WTC11 (cell line): ENCODE results near the gene ZNF526. TPM values are rescaled to one million over a fixed set of nuclear protein-coding genes. Genes with fewer than 3 reads are reported as not detected.

Experiments used
- ATAC-seq: fragments of 200-7000 bp; cut with Tn5 transposase; 2 replicates; pipeline ENCODE4 v1.10.0; 2021; ENCODE audit warnings: mild to moderate bottlenecking, moderate library complexity
- CTCF ChIA-PET: fragments of 300-600 bp; sonication (Branson Sonifier 250); formaldehyde crosslinking; loops from one replicate; lab custom pipeline; 2021; ENCODE audit warnings: antibody characterized with exemption; lab: Charles Lee
- POLR2A ChIA-PET: fragments of 350-600 bp; sonication (Branson Sonifier 250); formaldehyde crosslinking; loops from one replicate; lab custom pipeline; 2021; ENCODE audit warnings: antibody characterized with exemption; lab: Charles Lee
- DNase-seq: peaks from one replicate; pipeline ENCODE4 v3.0.0; 2021; ENCODE audit warnings: low spot score
- H3K27ac Mint-ChIP-seq: 2 replicates; pipeline ENCODE4 v1.8.0; 2021; ENCODE audit warnings: mixed read lengths
- H3K27me3 Mint-ChIP-seq: 2 replicates; pipeline ENCODE4 v1.8.0; 2021; ENCODE audit warnings: low read depth, mild to moderate bottlenecking, moderate library complexity, mixed read lengths
- H3K36me3 Mint-ChIP-seq: 2 replicates; pipeline ENCODE4 v1.8.0; 2021; ENCODE audit warnings: mixed read lengths
- H3K4me1 Mint-ChIP-seq: 2 replicates; pipeline ENCODE4 v1.8.0; 2022; ENCODE audit warnings: mixed read lengths
- H3K4me3 Mint-ChIP-seq: 2 replicates; pipeline ENCODE4 v1.8.0; 2021; ENCODE audit warnings: mild to moderate bottlenecking, moderate library complexity, mixed read lengths
- H3K9me3 Mint-ChIP-seq: 2 replicates; pipeline ENCODE4 v1.8.0; 2021; ENCODE audit warnings: mixed read lengths
- CREM ChIP-seq: sonication (generic); formaldehyde crosslinking; IDR thresholded peaks from 2 replicates; pipeline ENCODE4 v1.8.1; 2022; ENCODE audit warnings: mild to moderate bottlenecking, missing genetic modification reagents, moderate library complexity
- CTCF ChIP-seq: fragments of 200-600 bp; IDR thresholded peaks from 2 replicates; pipeline ENCODE4 v1.8.0; 2022; ENCODE audit warnings: antibody characterized with exemption
- FOXJ3 ChIP-seq: sonication (generic); formaldehyde crosslinking; IDR thresholded peaks from 2 replicates; pipeline ENCODE4 v1.9.0; 2021; ENCODE audit warnings: missing genetic modification reagents, mild to moderate bottlenecking, borderline replicate concordance
- HMGXB4 ChIP-seq: sonication (generic); formaldehyde crosslinking; IDR thresholded peaks from 2 replicates; pipeline ENCODE4 v1.8.1; 2023; ENCODE audit warnings: mild to moderate bottlenecking, moderate library complexity, missing genetic modification reagents
- NFATC4 ChIP-seq: fragments of 250-450 bp; sonication (Bioruptor Pico); IDR thresholded peaks from 2 replicates; pipeline ENCODE4 v1.9.0; 2021; ENCODE audit warnings: mild to moderate bottlenecking
- PRRX2 ChIP-seq: fragments of 250-450 bp; sonication (Bioruptor Pico); IDR thresholded peaks from 2 replicates; pipeline ENCODE4 v1.8.0; 2021; ENCODE audit warnings: mild to moderate bottlenecking
- TEAD1 ChIP-seq: sonication (generic); formaldehyde crosslinking; IDR thresholded peaks from 2 replicates; pipeline ENCODE4 v1.8.0; 2022; ENCODE audit warnings: mild to moderate bottlenecking, missing genetic modification reagents
- TP53 ChIP-seq: sonication (generic); formaldehyde crosslinking; IDR thresholded peaks from 2 replicates; pipeline ENCODE4 v1.8.1; 2023; ENCODE audit warnings: mild to moderate bottlenecking, missing genetic modification reagents
- ZNF138 ChIP-seq: sonication (generic); formaldehyde crosslinking; conservative IDR thresholded peaks from 2 replicates; pipeline ENCODE4 v1.8.1; 2022; ENCODE audit warnings: mild to moderate bottlenecking, moderate library complexity, missing genetic modification reagents
- ZNF317 ChIP-seq: sonication (generic); formaldehyde crosslinking; IDR thresholded peaks from 2 replicates; pipeline ENCODE4 v1.8.1; 2023; ENCODE audit warnings: low read depth, mild to moderate bottlenecking, moderate library complexity, missing genetic modification reagents, borderline replicate concordance
- total RNA-seq: library from RNA; stranded (reverse); gene quantifications from 3 replicates; pipeline ENCODE4 v1.2.3, GENCODE V29; 2021
- TF ChIP-seq, protein P1 (sequence below): sonication (generic); formaldehyde crosslinking; IDR thresholded peaks from 2 replicates; pipeline ENCODE4 v1.8.0; 2022; ENCODE audit warnings: mild to moderate bottlenecking, missing genetic modification reagents
- TF ChIP-seq, protein P2 (sequence below): sonication (generic); formaldehyde crosslinking; IDR thresholded peaks from 2 replicates; pipeline ENCODE4 v1.8.1; 2023; ENCODE audit warnings: mild to moderate bottlenecking, missing genetic modification reagents
- TF ChIP-seq, protein P3 (sequence below): sonication (generic); formaldehyde crosslinking; IDR thresholded peaks from 2 replicates; pipeline ENCODE4 v1.8.1; 2023; ENCODE audit warnings: mild to moderate bottlenecking, missing genetic modification reagents
- TF ChIP-seq, protein P4 (sequence below): fragments of 250-450 bp; sonication (Bioruptor Pico); IDR thresholded peaks from 2 replicates; pipeline ENCODE4 v1.9.0; 2021; ENCODE audit warnings: mild to moderate bottlenecking, borderline replicate concordance

The ZNF526 gene
- total RNA-seq, 1 experiment from 2014 or later, result 18.3 TPM

DNA sequence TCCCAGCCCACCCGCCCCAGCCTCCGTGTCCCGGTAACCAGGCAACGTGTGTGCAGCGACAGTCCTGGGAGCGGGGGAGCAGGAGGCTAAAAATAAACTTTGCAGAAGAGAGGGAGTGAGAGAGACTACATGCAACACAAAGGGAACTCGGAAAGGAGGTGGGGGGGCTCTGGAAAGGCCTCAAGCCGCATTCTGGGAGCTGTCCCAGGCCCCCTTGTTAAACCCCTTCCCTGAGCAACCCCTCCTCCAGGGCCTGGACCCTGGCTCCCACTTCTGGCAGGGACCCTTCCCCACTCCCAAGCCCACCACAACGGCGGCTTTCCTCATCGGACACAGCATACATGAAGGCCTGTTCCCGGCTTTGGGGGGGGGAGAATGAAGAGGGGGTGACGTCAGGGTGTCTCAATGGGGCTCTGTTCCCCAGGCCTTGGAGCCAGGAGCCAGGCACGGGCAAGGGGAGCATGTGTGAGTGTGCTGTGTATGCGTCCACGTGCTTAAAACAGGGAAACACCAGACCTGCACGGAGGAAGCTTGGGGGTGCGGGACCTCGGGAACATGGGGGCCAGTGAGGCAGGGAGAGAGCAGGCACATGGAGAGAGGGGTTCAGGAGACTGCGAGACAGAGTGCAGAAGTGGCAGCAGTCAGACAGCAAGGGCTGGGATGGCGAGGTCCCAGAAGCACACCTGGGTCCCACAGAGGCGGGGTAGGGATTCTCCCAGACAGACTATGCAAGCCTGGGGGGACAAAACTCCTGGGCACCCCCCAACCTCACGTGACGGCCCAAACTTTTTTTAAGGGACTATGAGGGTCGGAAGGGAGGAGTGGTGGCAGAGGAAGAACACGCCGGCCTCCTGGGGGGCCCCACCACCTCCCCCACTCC, 32.5 kb downstream of the ZNF526 start:
- no peak for TF ChIP-seq NFATC4 (CRISPR knock-in tag)
- TF ChIP-seq PRRX2 (CRISPR knock-in tag), result no peak
- TF ChIP-seq HMGXB4 (CRISPR knock-in tag), result 0 out of 2 replicates have a peak, but pooled peaks have one; percentile 16
- TF ChIP-seq, protein P1, sequence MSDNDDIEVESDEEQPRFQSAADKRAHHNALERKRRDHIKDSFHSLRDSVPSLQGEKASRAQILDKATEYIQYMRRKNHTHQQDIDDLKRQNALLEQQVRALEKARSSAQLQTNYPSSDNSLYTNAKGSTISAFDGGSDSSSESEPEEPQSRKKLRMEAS (CRISPR knock-in tag), result 0 out of 2 replicates have a peak, but pooled peaks have one; percentile 48
- TF ChIP-seq CREM (CRISPR knock-in tag), result no peak
- ChIA-PET POLR2A (interaction anchor here (1.2 kb wide), 1 partner anchor 27 kb away, joined by 3 read pairs; no protein-coding TSS in a partner anchor), CTCF (interaction anchor here (1.0 to 3.5 kb wide), 4 partner anchors 8 to 27 kb away, joined by 3 to 26 read pairs (median 4); no protein-coding TSS in a partner anchor)
- ATAC-seq (no peak), DNase-seq (no peak)
- Mint-ChIP-seq H3K9me3 (no peaks in the 10 kb centered on the region), H3K4me3 (peak overlapping the region; percentile 90), H3K27ac (peak overlapping the region; percentile 99), H3K4me1 (peaks cover 32% of the 10 kb centered on the region), H3K36me3 (no peaks in the 10 kb centered on the region), H3K27me3 (peaks cover 11% of the 10 kb centered on the region)

DNA sequence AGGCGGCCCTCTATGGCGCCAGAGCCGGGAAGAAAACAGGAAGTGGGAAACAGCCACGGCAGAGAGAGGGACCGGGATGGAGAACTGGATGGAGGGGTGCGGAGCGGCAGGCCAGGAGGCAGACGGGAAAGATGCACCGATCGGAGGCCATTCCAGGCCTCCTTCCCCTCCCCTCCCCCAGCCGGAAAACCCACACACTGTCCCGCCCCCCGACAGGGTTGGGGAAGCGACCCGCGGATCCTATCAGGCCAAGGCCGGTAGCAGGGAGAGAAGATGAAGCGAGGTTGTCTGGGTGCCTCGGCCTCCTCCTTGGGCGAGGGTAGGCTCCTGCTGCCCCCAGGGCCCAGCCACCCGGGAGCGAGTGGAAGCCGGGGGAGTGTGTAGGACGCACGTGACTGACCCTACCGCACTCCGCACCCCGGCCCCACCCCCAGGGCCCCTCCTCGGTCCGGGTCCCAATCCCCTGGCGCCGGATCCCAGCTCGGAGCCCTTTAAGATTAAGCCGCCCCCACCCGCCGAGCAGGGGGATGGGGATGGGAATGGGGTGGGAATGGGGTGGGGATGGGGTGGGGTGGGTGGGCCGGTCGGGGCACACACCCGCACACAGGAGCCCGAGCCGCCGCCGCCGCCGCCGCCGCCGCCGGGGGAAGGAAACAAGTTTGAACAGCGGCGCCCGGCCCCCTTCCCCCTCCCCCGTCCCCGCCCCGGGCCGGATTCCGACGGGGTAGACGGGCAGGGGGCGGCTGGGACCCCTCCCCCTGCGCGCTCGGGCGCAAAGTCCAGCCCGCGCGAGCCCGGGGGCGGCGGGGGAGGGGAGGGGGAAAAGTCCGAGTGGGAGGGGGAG, 33.4 kb downstream of the ZNF526 start:
- peak; percentile 77 for DNase-seq
- H3K4me3 Mint-ChIP-seq, result peak overlapping the region; percentile 90
- no peaks in the 10 kb centered on the region for H3K9me3 Mint-ChIP-seq
- peak; percentile 11 for ATAC-seq
- H3K36me3 Mint-ChIP-seq, result no peaks in the 10 kb centered on the region
- peak overlapping the region; percentile 99 for H3K27ac Mint-ChIP-seq
- H3K27me3 Mint-ChIP-seq, result peaks cover 20% of the 10 kb centered on the region
- POLR2A ChIA-PET, result no interaction called here
- peaks cover 32% of the 10 kb centered on the region for H3K4me1 Mint-ChIP-seq
- CTCF ChIA-PET, result interaction anchor here (1.0 to 1.4 kb wide), 3 partner anchors 9 to 26 kb away, joined by 3 to 4 read pairs (median 3); no protein-coding TSS in a partner anchor
- TF ChIP-seq TP53 (0 out of 2 replicates have a peak, but pooled peaks have one; percentile 18), ZNF138 (CRISPR knock-in tag) (no peak), TEAD1 (CRISPR knock-in tag) (no peak), CTCF (no peak), ZNF317 (no peak), FOXJ3 (CRISPR knock-in tag) (no peak), HMGXB4 (CRISPR knock-in tag) (peak; percentile 57; the same call in 1 of the 2 replicates)
- TF ChIP-seq, protein P2, sequence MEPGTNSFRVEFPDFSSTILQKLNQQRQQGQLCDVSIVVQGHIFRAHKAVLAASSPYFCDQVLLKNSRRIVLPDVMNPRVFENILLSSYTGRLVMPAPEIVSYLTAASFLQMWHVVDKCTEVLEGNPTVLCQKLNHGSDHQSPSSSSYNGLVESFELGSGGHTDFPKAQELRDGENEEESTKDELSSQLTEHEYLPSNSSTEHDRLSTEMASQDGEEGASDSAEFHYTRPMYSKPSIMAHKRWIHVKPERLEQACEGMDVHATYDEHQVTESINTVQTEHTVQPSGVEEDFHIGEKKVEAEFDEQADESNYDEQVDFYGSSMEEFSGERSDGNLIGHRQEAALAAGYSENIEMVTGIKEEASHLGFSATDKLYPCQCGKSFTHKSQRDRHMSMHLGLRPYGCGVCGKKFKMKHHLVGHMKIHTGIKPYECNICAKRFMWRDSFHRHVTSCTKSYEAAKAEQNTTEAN (CRISPR knock-in tag), result no peak
- TF ChIP-seq, protein P3, sequence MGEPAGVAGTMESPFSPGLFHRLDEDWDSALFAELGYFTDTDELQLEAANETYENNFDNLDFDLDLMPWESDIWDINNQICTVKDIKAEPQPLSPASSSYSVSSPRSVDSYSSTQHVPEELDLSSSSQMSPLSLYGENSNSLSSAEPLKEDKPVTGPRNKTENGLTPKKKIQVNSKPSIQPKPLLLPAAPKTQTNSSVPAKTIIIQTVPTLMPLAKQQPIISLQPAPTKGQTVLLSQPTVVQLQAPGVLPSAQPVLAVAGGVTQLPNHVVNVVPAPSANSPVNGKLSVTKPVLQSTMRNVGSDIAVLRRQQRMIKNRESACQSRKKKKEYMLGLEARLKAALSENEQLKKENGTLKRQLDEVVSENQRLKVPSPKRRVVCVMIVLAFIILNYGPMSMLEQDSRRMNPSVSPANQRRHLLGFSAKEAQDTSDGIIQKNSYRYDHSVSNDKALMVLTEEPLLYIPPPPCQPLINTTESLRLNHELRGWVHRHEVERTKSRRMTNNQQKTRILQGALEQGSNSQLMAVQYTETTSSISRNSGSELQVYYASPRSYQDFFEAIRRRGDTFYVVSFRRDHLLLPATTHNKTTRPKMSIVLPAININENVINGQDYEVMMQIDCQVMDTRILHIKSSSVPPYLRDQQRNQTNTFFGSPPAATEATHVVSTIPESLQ (CRISPR knock-in tag), result no peak
- TF ChIP-seq, protein P4, sequence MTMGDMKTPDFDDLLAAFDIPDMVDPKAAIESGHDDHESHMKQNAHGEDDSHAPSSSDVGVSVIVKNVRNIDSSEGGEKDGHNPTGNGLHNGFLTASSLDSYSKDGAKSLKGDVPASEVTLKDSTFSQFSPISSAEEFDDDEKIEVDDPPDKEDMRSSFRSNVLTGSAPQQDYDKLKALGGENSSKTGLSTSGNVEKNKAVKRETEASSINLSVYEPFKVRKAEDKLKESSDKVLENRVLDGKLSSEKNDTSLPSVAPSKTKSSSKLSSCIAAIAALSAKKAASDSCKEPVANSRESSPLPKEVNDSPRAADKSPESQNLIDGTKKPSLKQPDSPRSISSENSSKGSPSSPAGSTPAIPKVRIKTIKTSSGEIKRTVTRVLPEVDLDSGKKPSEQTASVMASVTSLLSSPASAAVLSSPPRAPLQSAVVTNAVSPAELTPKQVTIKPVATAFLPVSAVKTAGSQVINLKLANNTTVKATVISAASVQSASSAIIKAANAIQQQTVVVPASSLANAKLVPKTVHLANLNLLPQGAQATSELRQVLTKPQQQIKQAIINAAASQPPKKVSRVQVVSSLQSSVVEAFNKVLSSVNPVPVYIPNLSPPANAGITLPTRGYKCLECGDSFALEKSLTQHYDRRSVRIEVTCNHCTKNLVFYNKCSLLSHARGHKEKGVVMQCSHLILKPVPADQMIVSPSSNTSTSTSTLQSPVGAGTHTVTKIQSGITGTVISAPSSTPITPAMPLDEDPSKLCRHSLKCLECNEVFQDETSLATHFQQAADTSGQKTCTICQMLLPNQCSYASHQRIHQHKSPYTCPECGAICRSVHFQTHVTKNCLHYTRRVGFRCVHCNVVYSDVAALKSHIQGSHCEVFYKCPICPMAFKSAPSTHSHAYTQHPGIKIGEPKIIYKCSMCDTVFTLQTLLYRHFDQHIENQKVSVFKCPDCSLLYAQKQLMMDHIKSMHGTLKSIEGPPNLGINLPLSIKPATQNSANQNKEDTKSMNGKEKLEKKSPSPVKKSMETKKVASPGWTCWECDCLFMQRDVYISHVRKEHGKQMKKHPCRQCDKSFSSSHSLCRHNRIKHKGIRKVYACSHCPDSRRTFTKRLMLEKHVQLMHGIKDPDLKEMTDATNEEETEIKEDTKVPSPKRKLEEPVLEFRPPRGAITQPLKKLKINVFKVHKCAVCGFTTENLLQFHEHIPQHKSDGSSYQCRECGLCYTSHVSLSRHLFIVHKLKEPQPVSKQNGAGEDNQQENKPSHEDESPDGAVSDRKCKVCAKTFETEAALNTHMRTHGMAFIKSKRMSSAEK (CRISPR knock-in tag), result no peak
